NCI-H1105 (cell line): ENCODE measurements around the gene TRAK2.

ENCODE experiments used
- DNase-seq: peaks from one replicate; lab custom pipeline; 2025; lab: John Stamatoyannopoulos, UW

TRAK2 gene

GRCh38 chr2:201361078-201361733 lies 90.1 kb downstream of the TRAK2 start:
- DNase-seq: no peak

GRCh38 chr2:201360256-201360655 lies 91.0 kb downstream of the TRAK2 start:
- DNase-seq: no peak

- no peak for DNase-seq
These were observed 92.6 kb downstream of the TRAK2 start for GRCh38 chr2:201358684-201359083.

DNA sequence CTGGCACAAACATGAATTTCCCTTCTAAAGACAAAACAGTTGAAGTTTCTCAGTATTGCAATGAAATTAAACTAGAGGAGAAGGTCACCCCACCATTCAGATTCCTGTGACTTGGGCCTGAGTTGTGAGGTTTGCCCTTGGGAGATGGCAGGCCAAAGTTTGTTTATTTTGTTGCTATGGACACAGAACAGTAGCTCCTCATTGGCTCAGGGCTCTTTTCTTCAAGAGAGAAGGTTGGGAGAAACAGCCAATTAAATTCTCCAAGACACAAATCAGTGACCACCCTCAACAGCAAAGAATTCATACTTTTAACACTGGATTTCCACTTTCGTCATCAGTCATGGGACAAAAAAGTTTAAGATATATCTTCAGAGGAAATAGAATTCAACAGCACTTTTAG lies 94.0 kb downstream of the TRAK2 start, which contains the start of gene FLACC1:
FLACC1 (minus strand) TSS at position 125 of the 400 bp plus-strand sequence. CDS start 5,941 bp downstream, outside the sequence.
- DNase-seq: no peak

GRCh38 chr2:201353116-201353515 lies 98.1 kb downstream of the TRAK2 start:
- no peak for DNase-seq

- DNase-seq: no peak
These were observed 100.4 kb downstream of the TRAK2 start for GRCh38 chr2:201350879-201351278.

- DNase-seq: no peak
These were observed 101.7 kb downstream of the TRAK2 start for GRCh38 chr2:201349601-201350000.

DNA sequence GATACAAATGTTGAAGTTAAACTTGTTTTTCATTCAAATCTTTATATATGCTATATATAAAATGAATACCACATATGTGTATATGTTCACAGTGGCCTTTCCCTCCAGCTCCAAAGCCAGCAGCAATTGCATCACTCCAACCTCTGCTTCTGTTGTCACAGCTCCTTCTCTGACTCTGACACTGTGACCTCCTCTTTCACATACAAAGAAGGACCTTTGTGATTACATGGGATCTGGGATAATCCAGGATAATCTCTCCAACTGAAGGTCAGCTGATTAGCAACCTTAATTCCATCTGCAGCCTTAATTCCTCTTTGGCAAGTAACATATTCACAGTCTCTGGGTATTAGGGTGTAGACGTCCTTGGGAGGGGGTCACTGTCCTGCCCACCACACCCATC lies 102.5 kb downstream of the TRAK2 start:
- DNase-seq: no peak

DNA sequence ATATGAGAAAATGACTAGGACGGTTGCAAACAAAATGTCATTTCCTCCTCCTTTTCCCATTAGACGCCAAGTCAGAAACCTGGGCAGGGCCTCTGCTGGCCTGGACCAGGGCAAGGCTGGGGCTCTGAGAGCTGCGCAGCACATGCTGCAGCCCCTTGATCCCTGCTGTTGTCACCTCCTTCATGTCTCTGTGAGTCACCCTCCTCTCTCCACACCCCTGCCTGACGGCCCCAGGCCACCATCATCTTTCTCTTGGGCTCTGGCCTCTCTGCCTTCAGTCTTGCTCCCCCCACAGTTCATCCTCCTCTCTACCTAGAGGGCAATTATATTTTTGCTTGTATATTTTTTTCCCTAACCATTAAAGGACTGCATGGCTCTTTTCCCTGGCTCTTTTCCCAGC lies 104.1 kb downstream of the TRAK2 start:
- DNase-seq: no peak

- DNase-seq: no peak
These were observed 105.5 kb downstream of the TRAK2 start for GRCh38 chr2:201345625-201346213.

GRCh38 chr2:201344663-201345366 lies 106.4 kb downstream of the TRAK2 start:
- no peak for DNase-seq

DNA sequence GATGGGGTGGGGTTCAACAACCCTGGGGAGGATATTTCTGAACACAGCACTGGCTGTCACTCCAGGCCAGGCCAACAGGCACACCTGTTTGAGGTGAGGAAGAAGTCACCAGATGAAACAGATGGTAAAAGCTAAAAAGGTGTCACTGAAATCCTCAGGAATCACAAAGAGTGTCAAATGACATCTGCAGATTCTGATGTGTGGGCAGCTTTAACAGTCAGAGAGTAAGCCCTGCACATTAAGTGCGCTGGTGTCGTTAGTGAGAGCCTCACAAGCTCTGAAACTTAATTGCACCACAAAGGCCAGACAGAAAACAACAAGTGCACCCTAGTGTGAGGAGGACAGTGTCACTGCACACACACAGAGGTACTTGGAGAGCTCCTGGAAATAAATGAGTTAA lies 107.7 kb downstream of the TRAK2 start:
- no peak for DNase-seq

DNA sequence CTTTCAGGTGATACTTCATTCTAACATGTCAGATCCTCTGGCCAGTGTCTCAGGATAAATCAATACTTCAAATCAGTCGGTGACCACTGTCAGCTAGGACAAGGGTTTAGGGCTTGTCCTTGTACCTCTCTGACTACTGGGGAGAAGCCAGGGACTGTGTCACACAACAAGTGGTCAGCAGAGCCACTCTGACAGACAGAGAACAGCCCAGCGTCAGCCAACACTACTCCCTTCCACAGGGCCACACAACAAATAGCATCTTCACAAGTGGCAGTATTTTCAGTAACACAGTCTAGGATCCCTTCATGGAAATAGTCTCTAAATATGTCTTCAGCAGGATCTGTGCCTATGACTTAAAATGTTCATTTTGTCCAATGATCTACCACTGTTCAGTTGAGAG lies 108.3 kb downstream of the TRAK2 start:
- no peak for DNase-seq

DNA sequence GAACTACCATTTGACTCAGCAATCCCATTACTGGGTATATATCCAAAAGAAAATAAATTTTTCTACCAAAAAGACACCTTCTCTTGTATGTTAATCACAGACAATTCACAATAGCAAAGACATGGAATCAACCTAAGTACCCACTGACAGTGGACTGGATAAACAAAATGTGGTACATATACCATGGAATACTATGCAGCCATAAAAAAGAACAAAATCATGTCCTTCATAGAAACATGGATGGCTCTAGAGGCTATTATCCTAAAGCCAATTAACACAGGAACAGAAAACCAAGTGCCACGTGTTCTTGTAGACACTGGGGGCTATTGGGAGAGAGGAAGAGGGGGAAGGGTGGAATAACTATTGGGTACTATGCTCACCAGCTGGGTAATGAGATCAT lies 121.8 kb downstream of the TRAK2 start:
- no peak for DNase-seq

DNA sequence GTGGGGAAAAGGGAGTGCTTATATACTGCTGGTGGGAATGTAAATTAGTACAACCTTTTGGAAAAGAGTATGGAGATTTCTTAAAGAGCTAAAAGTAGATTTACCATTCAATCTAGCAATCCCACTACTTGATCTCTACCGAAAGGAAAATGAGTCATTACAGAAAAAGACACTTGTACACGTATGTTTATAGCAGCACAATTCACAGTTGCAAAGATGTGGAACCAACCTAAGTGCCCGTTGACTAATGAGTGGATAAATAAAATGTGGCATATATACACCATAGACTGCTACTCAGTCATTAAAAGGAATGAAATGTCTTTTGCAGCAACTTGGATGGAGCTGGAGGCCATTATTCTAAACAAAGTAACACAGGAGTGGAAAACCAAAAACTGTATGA lies 123.6 kb downstream of the TRAK2 start:
- DNase-seq: no peak
